Keratinocyte (primary cell): Measurements from ENCODE around the gene CRADD. TPM values are rescaled to one million over a fixed set of nuclear protein-coding genes. Genes with fewer than 3 reads are reported as not detected.

Source experiments
- DNase-seq: peaks from one replicate; pipeline ENCODE4 v3.0.0-alpha.2; 2011; ENCODE audit warnings: low read depth, missing footprints, low spot score
- FAIRE-seq: peaks from 2 replicates; lab custom pipeline; 2011; peaks lifted over from hg19 to GRCh38; lab: Jason Lieb, UNC
- H2AFZ ChIP-seq: 2 replicates; pipeline ENCODE4 v1.6.0; 2012; ENCODE audit warnings: low read length, control low read depth, inconsistent platforms; ENCODE audit not compliant: control insufficient read depth
- H3K27ac ChIP-seq: 2 replicates; pipeline ENCODE4 v1.5.1; 2011; ENCODE audit warnings: low read length; ENCODE audit not compliant: control insufficient read depth, insufficient read depth
- H3K27me3 ChIP-seq: 3 replicates; pipeline ENCODE4 v1.6.0; 2011; ENCODE audit warnings: low read length; ENCODE audit not compliant: control insufficient read depth, insufficient read depth; ENCODE audit errors: extremely low read depth
- H3K36me3 ChIP-seq, 2 experiments: 2 replicates in 1 of 2; 3 replicates in 1 of 2; pipeline ENCODE4 v1.5.1; 2011; ENCODE audit warnings: low read length in 2 of 2, mild to moderate bottlenecking in 1 of 2; ENCODE audit not compliant: control insufficient read depth in 2 of 2, insufficient read depth in 2 of 2; ENCODE audit errors: extremely low read depth in 1 of 2
- H3K4me1 ChIP-seq: 3 replicates; pipeline ENCODE4 v1.5.1; 2011; ENCODE audit warnings: low read length; ENCODE audit not compliant: control insufficient read depth, insufficient read depth; ENCODE audit errors: extremely low read depth
- H3K4me2 ChIP-seq: 3 replicates; pipeline ENCODE4 v1.6.0; 2011; ENCODE audit warnings: low read depth, low read length; ENCODE audit not compliant: control insufficient read depth, insufficient read depth; ENCODE audit errors: extremely low read depth
- H3K4me3 ChIP-seq, 3 experiments: fragments of 200-600 bp in 1 of 3; sonication (generic) in 1 of 3; 2 replicates in 2 of 3; 3 replicates in 1 of 3; pipeline ENCODE4 v1.5.1; 2011 to 2016; ENCODE audit warnings: low read length in 3 of 3, mild to moderate bottlenecking in 3 of 3, control low read depth in 2 of 3, inconsistent platforms in 1 of 3, low read depth in 1 of 3, mixed read lengths in 1 of 3, mixed run types in 1 of 3, moderate library complexity in 1 of 3; ENCODE audit not compliant: control insufficient read depth in 2 of 3, insufficient read depth in 2 of 3; ENCODE audit errors: extremely low read depth in 1 of 3
- H3K79me2 ChIP-seq: 2 replicates; pipeline ENCODE4 v1.6.0; 2012; ENCODE audit warnings: low read length; ENCODE audit not compliant: control insufficient read depth, insufficient read depth
- H3K9ac ChIP-seq: 3 replicates; pipeline ENCODE4 v1.6.0; 2011; ENCODE audit warnings: low read length; ENCODE audit not compliant: control insufficient read depth, insufficient read depth; ENCODE audit errors: extremely low read depth
- H3K9me1 ChIP-seq: 3 replicates; pipeline ENCODE4 v1.6.0; 2011; ENCODE audit warnings: low read length; ENCODE audit not compliant: control insufficient read depth, insufficient read depth; ENCODE audit errors: extremely low read depth
- H3K9me3 ChIP-seq: 2 replicates; pipeline ENCODE4 v1.5.1; 2012; ENCODE audit warnings: low read depth, low read length; ENCODE audit not compliant: control insufficient read depth
- H4K20me1 ChIP-seq: 3 replicates; pipeline ENCODE4 v1.6.0; 2011; ENCODE audit warnings: low read length; ENCODE audit not compliant: control insufficient read depth, insufficient read depth; ENCODE audit errors: extremely low read depth
- CTCF ChIP-seq, 3 experiments: IDR thresholded peaks in 1 of 3; conservative IDR thresholded peaks in 1 of 3; optimal IDR thresholded peaks in 1 of 3; 2 replicates in 2 of 3; 3 replicates in 1 of 3; pipeline versions ENCODE3 to v1.5.1; 2011; ENCODE audit warnings: low read length in 3 of 3, mild to moderate bottlenecking in 3 of 3, moderate library complexity in 2 of 3, control low read depth in 1 of 3, inconsistent platforms in 1 of 3; ENCODE audit not compliant: insufficient read depth in 2 of 3; ENCODE audit errors: extremely low read depth in 1 of 3
- EZH2 ChIP-seq: IDR thresholded peaks from one replicate; pipeline ENCODE4 v1.6.1; 2012; ENCODE audit warnings: inconsistent platforms, mild to moderate bottlenecking, low read length, moderate library complexity
- dilution Hi-C: fragments of 300-500 bp; cut with MboI; formaldehyde crosslinking; loops from one replicate; pipeline ENCODE4 v1.7.0; 2020; ENCODE audit warnings: low sequenced_read_pairs; ENCODE audit not compliant: extremely low pct_ligation_motif_present
- polyA plus RNA-seq, 5 experiments: library from polyadenylated mRNA; depleted of rRNA in 3 of 5; stranded (reverse) in 3 of 5; stranded (forward) in 1 of 5; unstranded in 1 of 5; fragments of >200 nt; gene quantifications; 1 replicate in 1 of 5; 2 replicates in 3 of 5; 3 replicates in 1 of 5; pipeline versions ENCODE4 v1.2.1 to v1.2.3, GENCODE V29; 2011 to 2012; ENCODE audit warnings: missing spikeins in 2 of 5, low read depth in 1 of 5, low replicate concordance in 1 of 5

The CRADD gene
- polyA plus RNA-seq, 1 donor (not counting 4 experiments of a cell fraction or from before 2014, with no cell fraction given): 11.2 TPM

- TF ChIP-seq CTCF (optimal IDR thresholded peaks at IDR 0.05 in 1 of 3, IDR thresholded peaks at IDR 0.05 in 1 of 3, conservative IDR thresholded peaks at IDR 0.05 in 1 of 3; ENCODE audit: extremely low read depth in 1 of 3, insufficient read depth in 2 of 3, low read length in 3 of 3) (no peak), EZH2 (no peak)
- H3K9ac ChIP-seq: no peak overlapping the region
- H2AFZ ChIP-seq: no peak overlapping the region
- H3K27me3 ChIP-seq: no peaks in the 10 kb centered on the region
- no peaks in the 10 kb centered on the region for H3K9me3 ChIP-seq
- H4K20me1 ChIP-seq: no peaks in the 10 kb centered on the region
- no peak overlapping the region for H3K4me3 ChIP-seq
- no peaks in the 10 kb centered on the region for H3K9me1 ChIP-seq
- FAIRE-seq (no peak), DNase-seq (no peak)
- H3K27ac ChIP-seq: no peak overlapping the region
- H3K79me2 ChIP-seq: no peaks in the 10 kb centered on the region
- dilution Hi-C loops: no loop called here
- H3K4me1 ChIP-seq: peaks cover 6% of the 10 kb centered on the region
- H3K4me2 ChIP-seq: no peak overlapping the region
- no peaks in the 10 kb centered on the region for H3K36me3 ChIP-seq
These were observed 241.1 kb downstream of the CRADD start for GRCh38 chr12:93918262-93918661.

DNA sequence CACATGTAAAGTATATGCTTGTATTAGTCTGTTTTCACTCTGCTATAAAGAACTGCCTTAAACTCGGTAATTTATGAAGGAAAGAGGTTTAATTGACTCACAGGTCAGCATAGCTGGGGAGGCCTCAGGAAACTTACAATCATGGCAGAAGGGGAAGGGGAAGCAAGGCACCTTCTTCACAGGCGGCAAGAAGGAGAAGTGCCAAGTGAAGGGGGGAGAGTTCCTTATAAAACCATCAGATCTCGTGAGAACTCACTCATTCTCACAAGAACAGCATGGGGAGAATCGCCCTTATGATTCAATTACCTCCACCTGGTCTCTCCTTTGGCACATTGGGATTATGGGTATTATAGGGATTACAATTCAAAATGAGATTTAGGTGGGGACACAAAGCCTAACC lies 241.7 kb downstream of the CRADD start:
- no peak for FAIRE-seq

More for the DNA sequence above, 241.7 kb downstream of the CRADD start:
- TF ChIP-seq EZH2 (no peak), CTCF (optimal IDR thresholded peaks at IDR 0.05 in 1 of 3, IDR thresholded peaks at IDR 0.05 in 1 of 3, conservative IDR thresholded peaks at IDR 0.05 in 1 of 3; ENCODE audit: extremely low read depth in 1 of 3, insufficient read depth in 2 of 3, low read length in 3 of 3) (no peak)
- no peaks in the 10 kb centered on the region for H3K9me1 ChIP-seq
- H3K9ac ChIP-seq: no peak overlapping the region
- H3K4me1 ChIP-seq: peaks cover 6% of the 10 kb centered on the region
- no peaks in the 10 kb centered on the region for H3K79me2 ChIP-seq
- no peak for DNase-seq
- no peak overlapping the region for H3K27ac ChIP-seq
- H3K4me3 ChIP-seq: no peak overlapping the region
- no peak overlapping the region for H2AFZ ChIP-seq
- no peaks in the 10 kb centered on the region for H3K27me3 ChIP-seq
- no peaks in the 10 kb centered on the region for H3K9me3 ChIP-seq
- no peaks in the 10 kb centered on the region for H4K20me1 ChIP-seq
- H3K4me2 ChIP-seq: no peak overlapping the region
- H3K36me3 ChIP-seq: no peaks in the 10 kb centered on the region
- dilution Hi-C loops: no loop called here
